Ovary (tissue), 3 donors: ENCODE data around the gene PITPNC1.

Source experiments
- CTCF ChIP-seq, 3 donors: fragments of 450-650 bp in 2 of 3; fragments of 200-600 bp in 1 of 3; IDR thresholded peaks; one replicate each; pipeline versions ENCODE4 v1.5.1 to v1.8.0; 2016 to 2022; ENCODE audit warnings: antibody characterized with exemption in 3 of 3, mild to moderate bottlenecking in 1 of 3
- EP300 ChIP-seq: sonication (generic); formaldehyde crosslinking; IDR thresholded peaks from one replicate; pipeline ENCODE4 v1.6.1; 2017; ENCODE audit warnings: antibody characterized with exemption
- donor health status: DM: no; HTN: no; CAD: no.

GRCh38 chr17:67606896-67607604, 230.0 kb downstream of the PITPNC1 start:
- TF ChIP-seq CTCF (IDR thresholded peaks at IDR 0.05) (no peak), EP300 (no peak)
